Endothelial cell of umbilical vein (primary cell): ENCODE data around the gene SENP2.

ENCODE experiments used
- CTCF ChIP-seq, 2 donors: IDR thresholded peaks; 1 replicate in 1 of 2; 2 replicates in 1 of 2; pipeline ENCODE4 v1.5.1; 2011; ENCODE audit warnings: low read length in 2 of 2, mild to moderate bottlenecking in 2 of 2, moderate library complexity in 2 of 2, control low read depth in 1 of 2, inconsistent platforms in 1 of 2, low read depth in 1 of 2; ENCODE audit not compliant: insufficient read depth in 1 of 2; ENCODE audit errors: extremely low read depth in 1 of 2
- EZH2 ChIP-seq: IDR thresholded peaks from 2 replicates; pipeline ENCODE4 v1.6.1; 2012; ENCODE audit warnings: borderline replicate concordance, low read depth, mild to moderate bottlenecking, moderate library complexity, low read length, inconsistent platforms; ENCODE audit not compliant: severe bottlenecking
- JUN ChIP-seq: IDR thresholded peaks from 2 replicates; pipeline ENCODE4 v1.6.1; 2011; ENCODE audit warnings: borderline replicate concordance, low read depth; ENCODE audit not compliant: insufficient read length, insufficient read depth
- MYC ChIP-seq: IDR thresholded peaks from one replicate; pipeline ENCODE4 v1.6.1; 2011; ENCODE audit warnings: mild to moderate bottlenecking, low read depth, low read length
- POLR2A ChIP-seq: IDR thresholded peaks from 2 replicates; pipeline ENCODE4 v1.6.1; 2012; ENCODE audit warnings: low read depth, mild to moderate bottlenecking, control low read depth, low read length
- POLR2AphosphoS5 ChIP-seq: IDR thresholded peaks from 2 replicates; pipeline ENCODE4 v1.6.1; 2012; ENCODE audit warnings: low read depth, mild to moderate bottlenecking, control low read depth, low read length, moderate library complexity; ENCODE audit not compliant: insufficient read depth

GRCh38 chr3:185537369-185537970 is 48.6 kb upstream of the SENP2 start:
- TF ChIP-seq POLR2AphosphoS5: no peak
- TF ChIP-seq CTCF (IDR thresholded peaks at IDR 0.05; ENCODE audit: extremely low read depth in 1 of 2, insufficient read depth in 1 of 2, low read depth in 1 of 2, low read length in 2 of 2): no peak
- no peak for TF ChIP-seq POLR2A
- no peak for TF ChIP-seq EZH2
- TF ChIP-seq JUN: no peak
- no peak for TF ChIP-seq MYC
